Prostate gland (tissue), 2 donors: Measurements from ENCODE around the gene GOPC. TPM values are rescaled to one million over a fixed set of nuclear protein-coding genes. Genes with fewer than 3 reads are reported as not detected.

Source experiments
- DNase-seq: peaks from one replicate; pipeline ENCODE4 v3.0.0-alpha.2; 2019; ENCODE audit warnings: low spot score
- H3K27ac ChIP-seq, 2 donors: fragments of 200-600 bp; sonication (generic); 2 replicates each; pipeline ENCODE4 v1.5.1; 2017 to 2019
- H3K27me3 ChIP-seq: fragments of 200-600 bp; sonication (generic); replicated peaks from 2 replicates; pipeline ENCODE4 v1.5.1; 2019; ENCODE audit not compliant: insufficient read depth
- H3K36me3 ChIP-seq, 2 donors: fragments of 200-600 bp; sonication (generic); 1 replicate in 1 of 2; 2 replicates in 1 of 2; pipeline versions ENCODE4 v1.5.1 to v1.8.1; 2017 to 2019
- H3K4me1 ChIP-seq: fragments of 200-600 bp; sonication (generic); replicated peaks from 2 replicates; pipeline ENCODE4 v1.5.1; 2019
- H3K4me3 ChIP-seq, 2 donors: fragments of 200-600 bp; sonication (generic); 2 replicates each; pipeline ENCODE4 v1.5.1; 2017 to 2019
- H3K9me3 ChIP-seq: fragments of 200-600 bp; sonication (generic); 2 replicates; pipeline ENCODE4 v1.5.1; 2017
- POLR2A ChIP-seq: fragments of 450-650 bp; IDR thresholded peaks from one replicate; pipeline ENCODE4 v1.6.1; 2016; ENCODE audit warnings: antibody characterized with exemption, mild to moderate bottlenecking
- POLR2AphosphoS5 ChIP-seq: sonication (generic); formaldehyde crosslinking; IDR thresholded peaks from one replicate; pipeline ENCODE4 v1.6.1; 2017; ENCODE audit warnings: antibody characterized with exemption
- WGBS: methylation state at CpG from one replicate; pipeline ENCODE4 v1.1.5; 2018; 5-methylcytosine and 5-hydroxymethylcytosine counted together
- intact Hi-C: fragments of 100-400 bp; cut with DNase I; formaldehyde crosslinking; loops from one replicate; pipeline ENCODE4 v1.14.2; 2022
- total RNA-seq, 2 donors: library from RNA; depleted of rRNA; stranded (reverse); fragments of >200 nt; gene quantifications; one replicate each; pipeline ENCODE4 v1.1.0, GENCODE V29; 2016
- TF ChIP-seq, protein P1 (sequence below), 4 experiments: fragments of 200-600 bp in 2 of 4; fragments of 450-650 bp in 2 of 4; sonication (generic) in 2 of 4; IDR thresholded peaks; 1 replicate in 3 of 4; 2 replicates in 1 of 4; pipeline ENCODE4 v1.5.1; 2016 to 2019; ENCODE audit warnings: antibody characterized with exemption in 4 of 4, mild to moderate bottlenecking in 2 of 4, moderate library complexity in 2 of 4

The GOPC gene
- total RNA-seq, 2 donors from 2014 or later = 20.2 to 24.2 TPM

DNA sequence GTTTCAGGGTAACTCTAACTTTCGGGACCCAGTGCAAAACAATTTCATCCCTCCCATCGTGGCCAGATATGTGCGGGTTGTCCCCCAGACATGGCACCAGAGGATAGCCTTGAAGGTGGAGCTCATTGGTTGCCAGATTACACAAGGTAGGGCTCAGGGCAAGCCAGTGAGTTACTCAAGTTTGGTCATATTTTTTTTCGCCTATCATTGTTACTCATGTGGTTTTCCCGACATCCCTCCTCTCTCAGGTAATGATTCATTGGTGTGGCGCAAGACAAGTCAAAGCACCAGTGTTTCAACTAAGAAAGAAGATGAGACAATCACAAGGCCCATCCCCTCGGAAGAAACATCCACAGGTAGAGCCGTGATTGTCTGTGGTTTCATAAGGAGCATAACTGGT lies 61.6 kb downstream of the GOPC start:
- no peaks in the 10 kb centered on the region for H3K9me3 ChIP-seq
- H3K27me3 ChIP-seq = no peaks in the 10 kb centered on the region
- H3K36me3 ChIP-seq = no peaks in the 10 kb centered on the region
- DNase-seq = no peak
- intact Hi-C loops = no loop called here
- H3K27ac ChIP-seq = no peak overlapping the region
- TF ChIP-seq, protein P1, sequence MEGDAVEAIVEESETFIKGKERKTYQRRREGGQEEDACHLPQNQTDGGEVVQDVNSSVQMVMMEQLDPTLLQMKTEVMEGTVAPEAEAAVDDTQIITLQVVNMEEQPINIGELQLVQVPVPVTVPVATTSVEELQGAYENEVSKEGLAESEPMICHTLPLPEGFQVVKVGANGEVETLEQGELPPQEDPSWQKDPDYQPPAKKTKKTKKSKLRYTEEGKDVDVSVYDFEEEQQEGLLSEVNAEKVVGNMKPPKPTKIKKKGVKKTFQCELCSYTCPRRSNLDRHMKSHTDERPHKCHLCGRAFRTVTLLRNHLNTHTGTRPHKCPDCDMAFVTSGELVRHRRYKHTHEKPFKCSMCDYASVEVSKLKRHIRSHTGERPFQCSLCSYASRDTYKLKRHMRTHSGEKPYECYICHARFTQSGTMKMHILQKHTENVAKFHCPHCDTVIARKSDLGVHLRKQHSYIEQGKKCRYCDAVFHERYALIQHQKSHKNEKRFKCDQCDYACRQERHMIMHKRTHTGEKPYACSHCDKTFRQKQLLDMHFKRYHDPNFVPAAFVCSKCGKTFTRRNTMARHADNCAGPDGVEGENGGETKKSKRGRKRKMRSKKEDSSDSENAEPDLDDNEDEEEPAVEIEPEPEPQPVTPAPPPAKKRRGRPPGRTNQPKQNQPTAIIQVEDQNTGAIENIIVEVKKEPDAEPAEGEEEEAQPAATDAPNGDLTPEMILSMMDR (IDR thresholded peaks at IDR 0.05) = no peak
- TF ChIP-seq POLR2A (no peak), POLR2AphosphoS5 (no peak)
- H3K4me1 ChIP-seq = no peaks in the 10 kb centered on the region
- WGBS = 96% methylated on average over 8 of the region's 8 CpGs
- no peak overlapping the region for H3K4me3 ChIP-seq

DNA sequence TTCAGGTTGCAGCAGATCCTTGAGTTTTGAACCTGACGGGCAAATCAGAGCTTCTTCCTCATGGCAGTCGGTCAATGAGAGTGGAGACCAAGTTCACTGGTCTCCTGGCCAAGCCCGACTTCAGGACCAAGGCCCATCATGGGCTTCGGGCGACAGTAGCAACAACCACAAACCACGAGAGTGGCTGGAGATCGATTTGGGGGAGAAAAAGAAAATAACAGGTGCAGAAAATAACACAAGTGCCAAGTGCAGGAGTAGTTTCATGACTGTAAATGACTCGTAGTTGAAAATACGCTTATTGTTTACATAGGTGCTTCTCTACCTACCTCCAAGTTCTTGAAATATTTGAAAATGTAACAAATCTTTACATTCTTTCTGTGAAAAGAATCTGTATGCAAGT lies 63.7 kb downstream of the GOPC start:
- Histone ChIP-seq H3K36me3 (no peaks in the 10 kb centered on the region), H3K27me3 (no peaks in the 10 kb centered on the region), H3K9me3 (no peaks in the 10 kb centered on the region), H3K4me1 (no peaks in the 10 kb centered on the region), H3K4me3 (no peak overlapping the region), H3K27ac (no peak overlapping the region)
- no peak for DNase-seq
- no peak for TF ChIP-seq POLR2A
- TF ChIP-seq POLR2AphosphoS5 = no peak
- TF ChIP-seq, protein P1 (IDR thresholded peaks at IDR 0.05) = no peak
- intact Hi-C loops = no loop called here
- WGBS = 89% methylated on average over 9 of the region's 9 CpGs

DNA sequence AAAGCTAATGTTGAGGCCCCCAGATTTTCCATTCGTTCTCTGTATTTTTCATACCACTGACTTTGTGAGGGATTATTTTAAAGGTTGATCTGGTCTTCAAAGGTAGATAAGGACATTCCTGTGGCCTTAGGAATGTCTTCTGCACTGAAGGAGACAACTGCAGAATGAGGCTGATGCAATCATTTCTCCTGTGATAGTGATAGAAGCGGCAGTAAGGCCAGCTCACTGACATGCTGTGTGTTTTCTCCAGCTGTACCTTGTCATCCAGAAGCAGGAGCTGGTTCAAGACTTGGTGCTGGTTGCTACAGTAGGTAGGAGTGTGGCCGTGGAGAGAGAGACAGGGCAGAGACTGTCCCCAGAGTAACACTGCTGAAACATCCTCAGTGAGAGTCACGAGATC lies 66.0 kb downstream of the GOPC start:
- Histone ChIP-seq H3K4me3 (no peak overlapping the region), H3K36me3 (no peaks in the 10 kb centered on the region), H3K9me3 (no peaks in the 10 kb centered on the region), H3K27ac (no peak overlapping the region), H3K4me1 (no peaks in the 10 kb centered on the region), H3K27me3 (no peaks in the 10 kb centered on the region)
- 92% methylated on average over 4 of the region's 4 CpGs for whole genome bisulfite sequencing
- DNase-seq = no peak
- intact Hi-C loops = no loop called here
- TF ChIP-seq POLR2A = no peak
- TF ChIP-seq POLR2AphosphoS5 = no peak
- TF ChIP-seq, protein P1 (IDR thresholded peaks at IDR 0.05) = no peak

GRCh38 chr6:117534974-117535373 lies 67.3 kb downstream of the GOPC start:
- Histone ChIP-seq H3K9me3 (no peaks in the 10 kb centered on the region), H3K27ac (no peak overlapping the region), H3K27me3 (no peaks in the 10 kb centered on the region), H3K4me3 (no peak overlapping the region), H3K36me3 (no peaks in the 10 kb centered on the region), H3K4me1 (no peaks in the 10 kb centered on the region)
- TF ChIP-seq, protein P1 (IDR thresholded peaks at IDR 0.05) = no peak
- TF ChIP-seq POLR2A (no peak), POLR2AphosphoS5 (no peak)
- 83% methylated on average over 3 of the region's 3 CpGs for WGBS
- intact Hi-C loops = no loop called here
- no peak for DNase-seq

DNA sequence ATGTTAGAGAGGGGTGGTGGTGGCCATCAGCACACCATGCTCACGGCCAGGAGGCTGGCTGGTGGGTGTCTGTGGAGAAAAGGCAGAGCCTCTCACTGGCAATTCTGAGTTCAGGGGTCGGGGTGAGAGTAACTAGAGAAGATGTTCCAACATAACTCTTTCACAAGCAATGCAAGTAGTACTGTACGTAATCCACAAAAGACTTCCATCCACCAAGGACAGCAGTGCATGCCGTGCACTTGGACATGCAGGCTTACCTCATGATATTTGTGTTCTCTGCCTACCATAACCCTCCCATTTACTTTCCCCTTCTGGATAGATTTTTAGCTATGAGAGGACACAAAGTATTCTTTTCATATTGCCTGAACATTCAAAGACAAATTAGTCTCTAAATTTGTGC lies 68.5 kb downstream of the GOPC start:
- WGBS = 92% methylated on average over 4 of the region's 4 CpGs
- Histone ChIP-seq H3K4me1 (no peaks in the 10 kb centered on the region), H3K27ac (no peak overlapping the region), H3K9me3 (no peaks in the 10 kb centered on the region), H3K4me3 (no peak overlapping the region), H3K36me3 (no peaks in the 10 kb centered on the region), H3K27me3 (no peaks in the 10 kb centered on the region)
- no peak for DNase-seq
- intact Hi-C loops = no loop called here
- TF ChIP-seq, protein P1 (IDR thresholded peaks at IDR 0.05) = no peak
- TF ChIP-seq POLR2A = no peak
